HepG2 (cell line): ENCODE results near the gene PNKD. TPM values are rescaled to one million over a fixed set of nuclear protein-coding genes. Genes with fewer than 3 reads are reported as not detected.

Experiments
- ADNP ChIP-seq: sonication (generic); formaldehyde crosslinking; IDR thresholded peaks from 2 replicates; pipeline ENCODE4 v1.4.0; 2020; ENCODE audit warnings: missing genetic modification reagents
- CBX1 ChIP-seq: IDR thresholded peaks from one replicate; pipeline ENCODE4 v1.6.1; 2016; ENCODE audit warnings: antibody characterized with exemption, low read depth
- HOXD1 ChIP-seq: sonication (generic); formaldehyde crosslinking; IDR thresholded peaks from 2 replicates; pipeline ENCODE4 v1.5.0; 2020; ENCODE audit warnings: missing genetic modification reagents
- PHF8 ChIP-seq: sonication (generic); formaldehyde crosslinking; IDR thresholded peaks from 2 replicates; pipeline ENCODE4 v1.5.0; 2020; ENCODE audit warnings: missing genetic modification reagents
- REXO4 ChIP-seq: sonication (generic); formaldehyde crosslinking; IDR thresholded peaks from 2 replicates; pipeline ENCODE4 v1.8.0; 2022; ENCODE audit warnings: missing genetic modification reagents, mild to moderate bottlenecking, borderline replicate concordance
- SMC3 ChIP-seq: IDR thresholded peaks from 2 replicates; pipeline ENCODE4 v1.6.1; 2011; ENCODE audit warnings: low read length, improper control_type of control experiment
- TAF15 ChIP-seq: fragments of 200-400 bp; formaldehyde crosslinking; IDR thresholded peaks from one replicate; pipeline ENCODE4 v1.6.1; 2018; ENCODE audit warnings: mild to moderate bottlenecking, low read depth, low read length; ENCODE audit not compliant: poor library complexity, severe bottlenecking
- THAP11 ChIP-seq: IDR thresholded peaks from 2 replicates; pipeline ENCODE4 v1.6.1; 2016; ENCODE audit warnings: missing biosample characterization, missing genetic modification reagents
- ZFP82 ChIP-seq: sonication (generic); formaldehyde crosslinking; IDR thresholded peaks from 2 replicates; pipeline ENCODE4 v1.5.1; 2020; ENCODE audit warnings: mild to moderate bottlenecking, missing genetic modification reagents, borderline replicate concordance
- ZMYM4 ChIP-seq: sonication (generic); formaldehyde crosslinking; IDR thresholded peaks from 2 replicates; pipeline ENCODE4 v1.8.1; 2023; ENCODE audit warnings: mild to moderate bottlenecking, missing genetic modification reagents
- ZNF34 ChIP-seq: sonication (generic); formaldehyde crosslinking; IDR thresholded peaks from 2 replicates; pipeline ENCODE4 v1.4.0; 2020; ENCODE audit warnings: mild to moderate bottlenecking, missing genetic modification reagents, borderline replicate concordance
- ZNF543 ChIP-seq: sonication (generic); formaldehyde crosslinking; IDR thresholded peaks from 2 replicates; pipeline ENCODE4 v1.4.0; 2020; ENCODE audit warnings: mild to moderate bottlenecking, missing genetic modification reagents
- ZNF674 ChIP-seq: sonication (generic); formaldehyde crosslinking; IDR thresholded peaks from 2 replicates; pipeline ENCODE4 v1.5.0; 2020; ENCODE audit warnings: low read depth, mild to moderate bottlenecking, missing genetic modification reagents
- ZNF777 ChIP-seq: sonication (generic); formaldehyde crosslinking; IDR thresholded peaks from 2 replicates; pipeline ENCODE4 v1.4.0; 2020; ENCODE audit warnings: missing genetic modification reagents
- polyA plus RNA-seq, 8 experiments: library from polyadenylated mRNA; depleted of rRNA in 3 of 8; stranded (reverse) in 7 of 8; unstranded in 1 of 8; fragments of >200 nt; fragmentation: Illumina TruSeq in 4 of 8; extraction: Trizol in 4 of 8; gene quantifications; 2 replicates each; pipeline versions ENCODE4 v1.2.1 to v1.2.3, GENCODE V29; 2011 to 2016; ENCODE audit warnings: low read depth in 4 of 8, missing spikeins in 1 of 8, mixed read lengths in 1 of 8; ENCODE audit not compliant: insufficient read depth in 1 of 8
- total RNA-seq, 5 experiments: library from RNA; depleted of rRNA; stranded (reverse); fragments of >200 nt; fragmentation: Illumina TruSeq; extraction: Trizol; gene quantifications; 2 replicates each; pipeline ENCODE4 v1.2.3, GENCODE V29; 2016; ENCODE audit warnings: low read depth in 1 of 5
- TF ChIP-seq, protein P1 (sequence below): sonication (generic); formaldehyde crosslinking; IDR thresholded peaks from one replicate; pipeline ENCODE4 v1.5.1; 2020; ENCODE audit warnings: mild to moderate bottlenecking, missing genetic modification reagents; ENCODE audit errors: not compliant biosample characterization
- TF ChIP-seq, protein P2 (sequence below): IDR thresholded peaks from 2 replicates; pipeline ENCODE4 v1.6.1; 2016; ENCODE audit warnings: low read depth, borderline replicate concordance
- TF ChIP-seq, protein P3 (sequence below): sonication (generic); formaldehyde crosslinking; IDR thresholded peaks from 2 replicates; pipeline ENCODE4 v1.4.0; 2020; ENCODE audit warnings: mild to moderate bottlenecking, missing genetic modification reagents
- TF ChIP-seq, protein P4 (sequence below): sonication (generic); formaldehyde crosslinking; IDR thresholded peaks from 2 replicates; pipeline ENCODE4 v1.5.0; 2020; ENCODE audit warnings: missing genetic modification reagents
- TF ChIP-seq, protein P5 (sequence below): IDR thresholded peaks from 2 replicates; pipeline ENCODE4 v1.6.1; 2016; ENCODE audit warnings: missing biosample characterization, missing genetic modification reagents, low read depth

PNKD gene
- total and polyA plus RNA-seq, 2 of the 13 experiments (the other 11 are each of a cell fraction or from before 2014, with no cell fraction given), result 55.9 to 80.4 TPM

DNA sequence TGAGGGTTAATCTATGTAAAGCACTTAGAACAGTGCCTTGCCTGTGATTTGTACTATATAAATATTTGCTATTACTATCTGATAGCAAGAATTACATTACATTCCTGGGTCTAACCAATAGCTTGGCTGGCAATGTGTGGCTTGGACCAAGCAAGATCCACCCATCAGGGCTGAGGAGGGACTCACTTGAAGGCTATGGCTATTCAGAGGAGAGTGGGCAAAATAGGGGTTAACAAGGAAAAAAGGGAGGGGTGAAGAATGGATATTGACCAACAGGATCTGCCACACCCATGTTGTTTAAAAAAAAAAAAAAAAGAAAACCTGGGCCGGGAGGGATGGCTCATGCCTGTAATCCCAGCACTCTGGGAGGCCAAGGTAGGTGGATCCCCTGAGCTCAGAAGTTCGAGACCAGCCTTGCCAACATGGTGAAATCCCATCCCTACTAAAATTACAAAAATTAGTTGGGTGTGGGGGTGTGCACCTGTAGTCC lies 42.0 kb downstream of the PNKD start (continued):
- TF ChIP-seq, protein P1, sequence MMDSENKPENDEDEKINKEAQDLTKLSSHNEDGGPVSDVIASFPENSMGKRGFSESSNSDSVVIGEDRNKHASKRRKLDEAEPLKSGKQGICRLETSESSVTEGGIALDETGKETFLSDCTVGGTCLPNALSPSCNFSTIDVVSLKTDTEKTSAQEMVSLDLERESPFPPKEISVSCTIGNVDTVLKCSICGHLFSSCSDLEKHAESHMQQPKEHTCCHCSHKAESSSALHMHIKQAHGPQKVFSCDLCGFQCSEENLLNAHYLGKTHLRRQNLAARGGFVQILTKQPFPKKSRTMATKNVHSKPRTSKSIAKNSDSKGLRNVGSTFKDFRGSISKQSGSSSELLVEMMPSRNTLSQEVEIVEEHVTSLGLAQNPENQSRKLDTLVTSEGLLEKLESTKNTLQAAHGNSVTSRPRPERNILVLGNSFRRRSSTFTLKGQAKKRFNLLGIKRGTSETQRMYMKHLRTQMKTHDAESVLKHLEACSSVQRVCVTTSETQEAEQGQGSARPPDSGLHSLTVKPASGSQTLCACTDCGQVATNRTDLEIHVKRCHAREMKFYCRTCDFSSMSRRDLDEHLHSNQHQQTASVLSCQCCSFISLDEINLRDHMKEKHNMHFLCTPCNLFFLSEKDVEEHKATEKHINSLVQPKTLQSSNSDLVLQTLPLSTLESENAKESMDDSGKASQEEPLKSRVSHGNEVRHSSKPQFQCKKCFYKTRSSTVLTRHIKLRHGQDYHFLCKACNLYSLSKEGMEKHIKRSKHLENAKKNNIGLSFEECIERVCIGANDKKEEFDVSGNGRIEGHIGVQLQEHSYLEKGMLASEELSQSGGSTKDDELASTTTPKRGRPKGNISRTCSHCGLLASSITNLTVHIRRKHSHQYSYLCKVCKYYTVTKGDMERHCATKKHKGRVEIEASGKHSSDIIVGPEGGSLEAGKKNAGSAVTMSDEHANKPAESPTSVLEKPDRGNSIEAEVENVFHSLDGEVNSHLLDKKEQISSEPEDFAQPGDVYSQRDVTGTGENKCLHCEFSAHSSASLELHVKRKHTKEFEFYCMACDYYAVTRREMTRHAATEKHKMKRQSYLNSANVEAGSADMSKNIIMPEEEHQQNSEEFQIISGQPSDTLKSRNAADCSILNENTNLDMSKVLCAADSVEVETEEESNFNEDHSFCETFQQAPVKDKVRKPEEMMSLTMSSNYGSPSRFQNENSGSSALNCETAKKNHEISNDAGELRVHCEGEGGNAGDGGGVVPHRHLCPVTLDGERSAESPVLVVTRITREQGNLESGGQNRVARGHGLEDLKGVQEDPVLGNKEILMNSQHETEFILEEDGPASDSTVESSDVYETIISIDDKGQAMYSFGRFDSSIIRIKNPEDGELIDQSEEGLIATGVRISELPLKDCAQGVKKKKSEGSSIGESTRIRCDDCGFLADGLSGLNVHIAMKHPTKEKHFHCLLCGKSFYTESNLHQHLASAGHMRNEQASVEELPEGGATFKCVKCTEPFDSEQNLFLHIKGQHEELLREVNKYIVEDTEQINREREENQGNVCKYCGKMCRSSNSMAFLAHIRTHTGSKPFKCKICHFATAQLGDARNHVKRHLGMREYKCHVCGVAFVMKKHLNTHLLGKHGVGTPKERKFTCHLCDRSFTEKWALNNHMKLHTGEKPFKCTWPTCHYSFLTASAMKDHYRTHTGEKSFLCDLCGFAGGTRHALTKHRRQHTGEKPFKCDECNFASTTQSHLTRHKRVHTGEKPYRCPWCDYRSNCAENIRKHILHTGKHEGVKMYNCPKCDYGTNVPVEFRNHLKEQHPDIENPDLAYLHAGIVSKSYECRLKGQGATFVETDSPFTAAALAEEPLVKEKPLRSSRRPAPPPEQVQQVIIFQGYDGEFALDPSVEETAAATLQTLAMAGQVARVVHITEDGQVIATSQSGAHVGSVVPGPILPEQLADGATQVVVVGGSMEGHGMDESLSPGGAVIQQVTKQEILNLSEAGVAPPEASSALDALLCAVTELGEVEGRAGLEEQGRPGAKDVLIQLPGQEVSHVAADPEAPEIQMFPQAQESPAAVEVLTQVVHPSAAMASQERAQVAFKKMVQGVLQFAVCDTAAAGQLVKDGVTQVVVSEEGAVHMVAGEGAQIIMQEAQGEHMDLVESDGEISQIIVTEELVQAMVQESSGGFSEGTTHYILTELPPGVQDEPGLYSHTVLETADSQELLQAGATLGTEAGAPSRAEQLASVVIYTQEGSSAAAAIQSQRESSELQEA (CRISPR knock-in tag), result no peak
- TF ChIP-seq REXO4 (CRISPR knock-in tag), result no peak
- TF ChIP-seq, protein P2, sequence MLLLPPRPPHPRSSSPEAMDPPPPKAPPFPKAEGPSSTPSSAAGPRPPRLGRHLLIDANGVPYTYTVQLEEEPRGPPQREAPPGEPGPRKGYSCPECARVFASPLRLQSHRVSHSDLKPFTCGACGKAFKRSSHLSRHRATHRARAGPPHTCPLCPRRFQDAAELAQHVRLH (CRISPR knock-in tag), result no peak
- TF ChIP-seq, protein P3, sequence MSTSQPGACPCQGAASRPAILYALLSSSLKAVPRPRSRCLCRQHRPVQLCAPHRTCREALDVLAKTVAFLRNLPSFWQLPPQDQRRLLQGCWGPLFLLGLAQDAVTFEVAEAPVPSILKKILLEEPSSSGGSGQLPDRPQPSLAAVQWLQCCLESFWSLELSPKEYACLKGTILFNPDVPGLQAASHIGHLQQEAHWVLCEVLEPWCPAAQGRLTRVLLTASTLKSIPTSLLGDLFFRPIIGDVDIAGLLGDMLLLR (CRISPR knock-in tag), result no peak
- no peak for TF ChIP-seq ZNF674 (CRISPR knock-in tag)
- TF ChIP-seq HOXD1, result no peak
- TF ChIP-seq ZNF34 (CRISPR knock-in tag), result no peak
- TF ChIP-seq PHF8, result no peak
- TF ChIP-seq, protein P4, sequence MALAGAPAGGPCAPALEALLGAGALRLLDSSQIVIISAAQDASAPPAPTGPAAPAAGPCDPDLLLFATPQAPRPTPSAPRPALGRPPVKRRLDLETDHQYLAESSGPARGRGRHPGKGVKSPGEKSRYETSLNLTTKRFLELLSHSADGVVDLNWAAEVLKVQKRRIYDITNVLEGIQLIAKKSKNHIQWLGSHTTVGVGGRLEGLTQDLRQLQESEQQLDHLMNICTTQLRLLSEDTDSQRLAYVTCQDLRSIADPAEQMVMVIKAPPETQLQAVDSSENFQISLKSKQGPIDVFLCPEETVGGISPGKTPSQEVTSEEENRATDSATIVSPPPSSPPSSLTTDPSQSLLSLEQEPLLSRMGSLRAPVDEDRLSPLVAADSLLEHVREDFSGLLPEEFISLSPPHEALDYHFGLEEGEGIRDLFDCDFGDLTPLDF (CRISPR knock-in tag), result no peak
- no peak for TF ChIP-seq CBX1
- no peak for TF ChIP-seq ZNF777 (CRISPR knock-in tag)
- TF ChIP-seq ADNP (CRISPR knock-in tag), result 0 out of 2 replicates have a peak, but pooled peaks have one; percentile 59
- no peak for TF ChIP-seq TAF15
- no peak for TF ChIP-seq ZNF543 (CRISPR knock-in tag)
- TF ChIP-seq ZFP82 (CRISPR knock-in tag), result no peak
- TF ChIP-seq, protein P5, sequence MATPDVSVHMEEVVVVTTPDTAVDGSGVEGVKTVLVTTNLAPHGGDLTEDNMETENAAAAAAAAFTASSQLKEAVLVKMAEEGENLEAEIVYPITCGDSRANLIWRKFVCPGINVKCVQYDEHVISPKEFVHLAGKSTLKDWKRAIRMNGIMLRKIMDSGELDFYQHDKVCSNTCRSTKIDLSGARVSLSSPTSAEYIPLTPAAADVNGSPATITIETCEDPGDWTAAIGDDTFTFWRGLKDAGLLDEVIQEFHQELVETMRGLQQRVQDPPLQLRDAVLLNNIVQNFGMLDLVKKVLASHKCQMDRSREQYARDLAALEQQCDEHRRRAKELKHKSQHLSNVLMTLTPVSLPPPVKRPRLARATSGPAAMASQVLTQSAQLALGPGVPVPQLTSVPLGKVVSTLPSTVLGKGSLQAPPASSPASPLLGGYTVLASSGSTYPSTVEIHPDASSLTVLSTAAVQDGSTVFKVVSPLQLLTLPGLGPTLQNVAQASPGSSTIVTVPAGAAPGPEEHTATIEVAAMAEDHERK, result no peak
- TF ChIP-seq THAP11 (CRISPR knock-in tag), result peak; percentile 11; the same call in 1 of the 2 replicates
- no peak for TF ChIP-seq SMC3
- no peak for TF ChIP-seq ZMYM4 (CRISPR knock-in tag)
